HepG2 (cell line): ENCODE measurements around the gene ENG.

Experiments used
- AKAP8 ChIP-seq: sonication (generic); formaldehyde crosslinking; IDR thresholded peaks from 2 replicates; pipeline ENCODE4 v1.5.1; 2020; ENCODE audit warnings: mild to moderate bottlenecking, missing genetic modification reagents
- FOXA1 ChIP-seq, 2 experiments: fragments of 450-650 bp in 1 of 2; sonication (generic) in 1 of 2; formaldehyde crosslinking in 1 of 2; IDR thresholded peaks; 2 replicates each; pipeline versions ENCODE4 v1.4.0 to v1.6.1; 2016 to 2020; ENCODE audit warnings: missing genetic modification reagents in 1 of 2
- POLR2A ChIP-seq, 2 experiments: IDR thresholded peaks; 2 replicates each; pipeline ENCODE4 v1.6.1; 2011; ENCODE audit warnings: low read depth in 2 of 2, low read length in 2 of 2, mild to moderate bottlenecking in 1 of 2, moderate library complexity in 1 of 2; ENCODE audit not compliant: insufficient read depth in 1 of 2
- RFX5 ChIP-seq: IDR thresholded peaks from 2 replicates; pipeline ENCODE4 v1.6.1; 2011; ENCODE audit warnings: low read depth, low read length, improper control_type of control experiment
- SUZ12 ChIP-seq: fragments of 150-350 bp; IDR thresholded peaks from 2 replicates; pipeline ENCODE4 v1.6.1; 2014; ENCODE audit warnings: low read depth, low read length
- TGIF2 ChIP-seq: IDR thresholded peaks from 2 replicates; pipeline ENCODE4 v1.6.1; 2016; ENCODE audit warnings: control low read depth, missing compliant biosample characterization
- ZFP37 ChIP-seq: sonication (generic); formaldehyde crosslinking; IDR thresholded peaks from 2 replicates; pipeline ENCODE4 v1.4.0; 2020; ENCODE audit warnings: missing genetic modification reagents, borderline replicate concordance
- ZNF124 ChIP-seq: sonication (generic); formaldehyde crosslinking; IDR thresholded peaks from 2 replicates; pipeline ENCODE4 v1.4.0; 2020; ENCODE audit warnings: missing genetic modification reagents
- ZNF207 ChIP-seq: fragments of 450-650 bp; IDR thresholded peaks from 2 replicates; pipeline ENCODE4 v1.6.1; 2016; ENCODE audit warnings: antibody characterized with exemption, borderline replicate concordance
- TF ChIP-seq, protein P1 (sequence below): sonication (generic); formaldehyde crosslinking; IDR thresholded peaks from 2 replicates; pipeline ENCODE4 v1.5.0; 2020; ENCODE audit warnings: mild to moderate bottlenecking, missing genetic modification reagents, moderate library complexity
- TF ChIP-seq, protein P2 (sequence below): IDR thresholded peaks from 2 replicates; pipeline ENCODE4 v1.6.1; 2018; ENCODE audit warnings: missing genetic modification reagents
- TF ChIP-seq, protein P3 (sequence below): IDR thresholded peaks from 2 replicates; pipeline ENCODE4 v1.6.1; 2012; ENCODE audit warnings: low read length, improper control_type of control experiment
- TF ChIP-seq, protein P4 (sequence below): IDR thresholded peaks from 2 replicates; pipeline ENCODE4 v1.6.1; 2012; ENCODE audit warnings: low read depth, low read length, improper control_type of control experiment

DNA sequence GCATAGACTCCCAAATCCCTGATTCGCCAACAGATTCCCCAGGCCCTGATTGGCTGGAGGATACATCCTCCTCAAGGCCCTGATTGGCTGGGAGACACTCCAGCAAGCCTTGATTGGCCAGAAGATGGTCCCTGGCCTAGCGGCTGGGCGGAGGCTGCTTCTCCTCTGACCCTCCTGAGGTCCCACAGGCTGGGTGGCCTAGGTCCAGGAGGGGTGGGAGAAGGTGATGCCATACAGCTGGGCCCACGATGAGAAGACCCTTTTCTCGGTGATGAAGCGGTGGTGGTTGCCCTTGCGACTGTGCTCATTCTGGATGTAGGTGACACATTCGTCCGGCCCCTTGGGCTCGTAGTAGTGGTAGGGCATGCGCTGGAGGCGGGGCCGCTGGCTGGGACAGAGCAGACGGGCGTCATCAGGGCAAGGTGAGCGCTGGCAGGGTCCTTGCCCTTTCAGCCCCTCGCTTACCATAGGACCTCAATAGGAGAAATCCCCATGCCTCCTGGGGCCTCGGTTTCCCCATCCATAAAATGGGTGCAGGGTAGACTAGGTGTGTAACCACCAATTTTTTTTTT, 32.0 kb upstream of the ENG start:
- TF ChIP-seq ZNF207 (no peak), FOXA1 (IDR thresholded peaks at IDR 0.05) (no peak), FOXA1 (CRISPR knock-in tag; IDR thresholded peaks at IDR 0.05) (no peak), RFX5 (no peak), ZFP37 (no peak), ZNF124 (CRISPR knock-in tag) (no peak), POLR2A (IDR thresholded peaks at IDR 0.05; ENCODE audit: insufficient read depth in 1 of 2, low read depth in 2 of 2, low read length in 2 of 2) (no peak), TGIF2 (CRISPR knock-in tag) (no peak), AKAP8 (CRISPR knock-in tag) (no peak), SUZ12 (no peak)
- TF ChIP-seq, protein P1, sequence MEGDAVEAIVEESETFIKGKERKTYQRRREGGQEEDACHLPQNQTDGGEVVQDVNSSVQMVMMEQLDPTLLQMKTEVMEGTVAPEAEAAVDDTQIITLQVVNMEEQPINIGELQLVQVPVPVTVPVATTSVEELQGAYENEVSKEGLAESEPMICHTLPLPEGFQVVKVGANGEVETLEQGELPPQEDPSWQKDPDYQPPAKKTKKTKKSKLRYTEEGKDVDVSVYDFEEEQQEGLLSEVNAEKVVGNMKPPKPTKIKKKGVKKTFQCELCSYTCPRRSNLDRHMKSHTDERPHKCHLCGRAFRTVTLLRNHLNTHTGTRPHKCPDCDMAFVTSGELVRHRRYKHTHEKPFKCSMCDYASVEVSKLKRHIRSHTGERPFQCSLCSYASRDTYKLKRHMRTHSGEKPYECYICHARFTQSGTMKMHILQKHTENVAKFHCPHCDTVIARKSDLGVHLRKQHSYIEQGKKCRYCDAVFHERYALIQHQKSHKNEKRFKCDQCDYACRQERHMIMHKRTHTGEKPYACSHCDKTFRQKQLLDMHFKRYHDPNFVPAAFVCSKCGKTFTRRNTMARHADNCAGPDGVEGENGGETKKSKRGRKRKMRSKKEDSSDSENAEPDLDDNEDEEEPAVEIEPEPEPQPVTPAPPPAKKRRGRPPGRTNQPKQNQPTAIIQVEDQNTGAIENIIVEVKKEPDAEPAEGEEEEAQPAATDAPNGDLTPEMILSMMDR (CRISPR knock-in tag) = no peak
- TF ChIP-seq, protein P2, sequence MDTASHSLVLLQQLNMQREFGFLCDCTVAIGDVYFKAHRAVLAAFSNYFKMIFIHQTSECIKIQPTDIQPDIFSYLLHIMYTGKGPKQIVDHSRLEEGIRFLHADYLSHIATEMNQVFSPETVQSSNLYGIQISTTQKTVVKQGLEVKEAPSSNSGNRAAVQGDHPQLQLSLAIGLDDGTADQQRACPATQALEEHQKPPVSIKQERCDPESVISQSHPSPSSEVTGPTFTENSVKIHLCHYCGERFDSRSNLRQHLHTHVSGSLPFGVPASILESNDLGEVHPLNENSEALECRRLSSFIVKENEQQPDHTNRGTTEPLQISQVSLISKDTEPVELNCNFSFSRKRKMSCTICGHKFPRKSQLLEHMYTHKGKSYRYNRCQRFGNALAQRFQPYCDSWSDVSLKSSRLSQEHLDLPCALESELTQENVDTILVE (CRISPR knock-in tag) = no peak
- TF ChIP-seq, protein P3, sequence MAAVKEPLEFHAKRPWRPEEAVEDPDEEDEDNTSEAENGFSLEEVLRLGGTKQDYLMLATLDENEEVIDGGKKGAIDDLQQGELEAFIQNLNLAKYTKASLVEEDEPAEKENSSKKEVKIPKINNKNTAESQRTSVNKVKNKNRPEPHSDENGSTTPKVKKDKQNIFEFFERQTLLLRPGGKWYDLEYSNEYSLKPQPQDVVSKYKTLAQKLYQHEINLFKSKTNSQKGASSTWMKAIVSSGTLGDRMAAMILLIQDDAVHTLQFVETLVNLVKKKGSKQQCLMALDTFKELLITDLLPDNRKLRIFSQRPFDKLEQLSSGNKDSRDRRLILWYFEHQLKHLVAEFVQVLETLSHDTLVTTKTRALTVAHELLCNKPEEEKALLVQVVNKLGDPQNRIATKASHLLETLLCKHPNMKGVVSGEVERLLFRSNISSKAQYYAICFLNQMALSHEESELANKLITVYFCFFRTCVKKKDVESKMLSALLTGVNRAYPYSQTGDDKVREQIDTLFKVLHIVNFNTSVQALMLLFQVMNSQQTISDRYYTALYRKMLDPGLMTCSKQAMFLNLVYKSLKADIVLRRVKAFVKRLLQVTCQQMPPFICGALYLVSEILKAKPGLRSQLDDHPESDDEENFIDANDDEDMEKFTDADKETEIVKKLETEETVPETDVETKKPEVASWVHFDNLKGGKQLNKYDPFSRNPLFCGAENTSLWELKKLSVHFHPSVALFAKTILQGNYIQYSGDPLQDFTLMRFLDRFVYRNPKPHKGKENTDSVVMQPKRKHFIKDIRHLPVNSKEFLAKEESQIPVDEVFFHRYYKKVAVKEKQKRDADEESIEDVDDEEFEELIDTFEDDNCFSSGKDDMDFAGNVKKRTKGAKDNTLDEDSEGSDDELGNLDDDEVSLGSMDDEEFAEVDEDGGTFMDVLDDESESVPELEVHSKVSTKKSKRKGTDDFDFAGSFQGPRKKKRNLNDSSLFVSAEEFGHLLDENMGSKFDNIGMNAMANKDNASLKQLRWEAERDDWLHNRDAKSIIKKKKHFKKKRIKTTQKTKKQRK = no peak
- TF ChIP-seq, protein P4, sequence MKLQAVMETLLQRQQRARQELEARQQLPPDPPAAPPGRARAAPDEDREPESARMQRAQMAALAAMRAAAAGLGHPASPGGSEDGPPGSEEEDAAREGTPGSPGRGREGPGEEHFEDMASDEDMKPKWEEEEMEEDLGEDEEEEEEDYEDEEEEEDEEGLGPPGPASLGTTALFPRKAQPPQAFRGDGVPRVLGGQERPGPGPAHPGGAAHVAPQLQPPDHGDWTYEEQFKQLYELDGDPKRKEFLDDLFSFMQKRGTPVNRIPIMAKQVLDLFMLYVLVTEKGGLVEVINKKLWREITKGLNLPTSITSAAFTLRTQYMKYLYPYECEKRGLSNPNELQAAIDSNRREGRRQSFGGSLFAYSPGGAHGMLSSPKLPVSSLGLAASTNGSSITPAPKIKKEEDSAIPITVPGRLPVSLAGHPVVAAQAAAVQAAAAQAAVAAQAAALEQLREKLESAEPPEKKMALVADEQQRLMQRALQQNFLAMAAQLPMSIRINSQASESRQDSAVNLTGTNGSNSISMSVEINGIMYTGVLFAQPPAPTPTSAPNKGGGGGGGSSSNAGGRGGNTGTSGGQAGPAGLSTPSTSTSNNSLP = no peak
